Measurements from ENCODE around the gene TACC3.

Gene TACC3

GRCh38 chr4:1725521-1725920 is 4.2 kb downstream of the TACC3 start:
- no peak for DNase-seq

- DNase-seq = peak; percentile 82 to 93
These were observed 5.0 kb downstream of the TACC3 start for GRCh38 chr4:1726146-1726934.

GRCh38 chr4:1727117-1728031 is 6.1 kb downstream of the TACC3 start:
- no peak for DNase-seq

GRCh38 chr4:1728061-1728980 is 7.0 kb downstream of the TACC3 start:
- DNase-seq = no peak

GRCh38 chr4:1730532-1731135 is 9.3 kb downstream of the TACC3 start:
- no peak for DNase-seq

GRCh38 chr4:1731180-1731579 is 9.9 kb downstream of the TACC3 start:
- DNase-seq = no peak

- no peak for DNase-seq
These were observed 11.6 kb downstream of the TACC3 start for GRCh38 chr4:1732911-1733310.

- no peak for DNase-seq
These were observed 13.9 kb downstream of the TACC3 start for GRCh38 chr4:1735215-1735614.

- DNase-seq = no peak
These were observed 15.5 kb downstream of the TACC3 start for GRCh38 chr4:1736812-1737211.

- no peak for DNase-seq
These were observed 16.3 kb downstream of the TACC3 start for GRCh38 chr4:1737666-1738065.

GRCh38 chr4:1738410-1738809 is 17.1 kb downstream of the TACC3 start:
- no peak for DNase-seq

GRCh38 chr4:1739358-1739757 is 18.0 kb downstream of the TACC3 start:
- DNase-seq = no peak

GRCh38 chr4:1740021-1740545 is 18.8 kb downstream of the TACC3 start:
- no peak for DNase-seq

GRCh38 chr4:1741208-1741607 is 19.9 kb downstream of the TACC3 start:
- no peak for DNase-seq

GRCh38 chr4:1743551-1743950 is 22.2 kb downstream of the TACC3 start:
- DNase-seq = no peak

GRCh38 chr4:1743975-1744374 is 22.7 kb downstream of the TACC3 start:
- DNase-seq = no peak

- DNase-seq = no peak
These were observed 23.2 kb downstream of the TACC3 start for GRCh38 chr4:1744552-1744951.

GRCh38 chr4:1745165-1745564 is 23.8 kb downstream of the TACC3 start:
- no peak for DNase-seq

- no peak for DNase-seq
These were observed 24.4 kb downstream of the TACC3 start for GRCh38 chr4:1745697-1746096.

- peak; percentile 70 to 72 for DNase-seq
These were observed 25.0 kb downstream of the TACC3 start for GRCh38 chr4:1746265-1746691.

- no peak for DNase-seq
These were observed 25.7 kb downstream of the TACC3 start for GRCh38 chr4:1746919-1747602.

- DNase-seq = no peak
These were observed 26.3 kb downstream of the TACC3 start for GRCh38 chr4:1747603-1747967.

Measured in activated CD4-positive, alpha-beta T cell treated with anti-CD3 and anti-CD28 coated beads for 4 hours (primary cell).